Measurements from ENCODE around the gene UQCC2.

DNA sequence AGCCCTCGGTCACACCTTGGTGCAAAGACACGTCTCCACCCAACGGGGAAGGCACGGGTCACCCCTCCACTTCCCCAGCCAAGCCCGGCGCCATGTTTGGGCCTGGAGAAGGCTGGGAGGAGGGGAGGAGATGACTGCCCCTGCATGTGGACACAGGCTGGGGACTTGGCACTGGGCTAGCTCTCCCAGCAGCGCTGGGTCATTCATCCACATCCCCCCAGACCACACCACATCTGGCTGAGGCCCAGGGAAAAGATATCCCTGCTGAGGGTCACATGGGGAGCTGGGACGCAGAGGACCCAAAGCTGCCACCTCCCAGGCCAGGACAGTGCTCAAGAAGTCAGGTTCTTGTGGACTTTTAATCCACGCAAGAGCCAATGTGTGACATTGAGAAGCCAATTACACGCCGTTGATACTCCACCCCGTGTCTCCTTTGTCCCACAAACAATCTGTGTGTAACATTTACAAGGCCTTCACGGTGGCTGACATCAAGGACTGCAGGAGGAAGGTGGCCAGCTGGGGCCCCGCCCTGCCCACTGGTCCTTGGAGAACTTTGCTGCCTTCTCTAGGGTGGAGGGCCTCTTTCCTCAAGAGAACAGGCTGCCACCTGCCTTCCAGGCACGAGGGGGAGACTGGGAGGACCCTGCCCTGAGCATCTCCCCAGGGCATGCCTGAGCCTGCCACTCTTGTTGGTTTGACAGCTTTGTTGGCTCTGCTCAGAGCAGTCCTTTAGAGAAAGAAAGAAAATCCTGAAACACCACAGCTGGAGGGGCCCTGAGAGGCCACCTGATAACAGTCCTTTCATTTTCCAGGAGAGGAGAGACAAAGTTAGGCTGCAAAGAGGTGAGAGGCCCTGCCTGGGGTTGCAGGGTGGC lies 40.5 kb upstream of the UQCC2 start:
- TF ChIP-seq POLR2A (IDR thresholded peaks at IDR 0.05; ENCODE audit: low read length) (no peak), GATA1 (IDR thresholded peaks at IDR 0.05; ENCODE audit: low read depth, low read length) (no peak)

Measured in erythroblast (primary cell).